HG02852 (cell line): Measurements from ENCODE around the gene SRBD1.

Experiments used
- ATAC-seq: cut with Tn5 transposase; IDR thresholded peaks from one replicate; pipeline ENCODE4 v1.9.1; 2021; ENCODE audit warnings: mild to moderate bottlenecking, moderate library complexity; ENCODE audit not compliant: unreplicated experiment

The SRBD1 gene

DNA sequence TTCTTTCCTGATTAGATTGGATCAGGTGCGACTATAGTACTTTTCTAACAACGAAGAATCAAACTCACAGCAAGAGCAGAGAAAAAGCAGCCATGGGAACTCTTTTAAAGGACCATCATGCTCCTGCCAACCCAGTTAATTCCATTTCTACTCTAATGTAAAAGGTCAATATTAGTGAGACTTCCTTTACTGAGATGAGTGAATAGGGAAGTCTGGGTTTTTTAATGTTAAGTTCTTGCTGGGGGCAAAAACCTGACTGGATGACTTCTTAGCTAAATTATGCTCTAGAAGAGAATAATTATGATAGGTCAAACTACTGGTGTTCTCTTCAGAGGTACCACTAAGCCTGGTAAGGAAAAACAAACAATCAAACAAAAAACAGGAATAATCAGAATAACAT lies 8.4 kb downstream of the SRBD1 start:
- no peak for ATAC-seq

- no peak for ATAC-seq
Observed at GRCh38 chr2:45598545-45598944, 12.5 kb downstream of the SRBD1 start.

DNA sequence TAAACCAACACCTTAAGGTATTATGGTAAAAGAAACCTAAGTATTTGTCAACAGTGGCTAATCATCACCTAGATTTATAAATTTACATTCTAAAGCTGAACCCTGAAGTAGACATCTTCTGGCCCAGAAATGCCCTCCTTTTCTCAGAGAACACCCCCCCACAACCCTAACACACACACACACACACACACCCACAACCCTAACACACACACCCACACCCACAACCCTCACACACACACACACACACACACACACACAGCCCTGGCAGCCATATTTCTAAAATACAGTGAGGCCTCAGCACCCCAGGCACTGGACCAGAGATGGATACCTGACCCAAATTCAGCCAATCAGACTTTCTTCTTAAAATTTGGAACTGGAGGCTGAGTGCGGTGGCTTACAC lies 14.3 kb downstream of the SRBD1 start:
- ATAC-seq = no peak

DNA sequence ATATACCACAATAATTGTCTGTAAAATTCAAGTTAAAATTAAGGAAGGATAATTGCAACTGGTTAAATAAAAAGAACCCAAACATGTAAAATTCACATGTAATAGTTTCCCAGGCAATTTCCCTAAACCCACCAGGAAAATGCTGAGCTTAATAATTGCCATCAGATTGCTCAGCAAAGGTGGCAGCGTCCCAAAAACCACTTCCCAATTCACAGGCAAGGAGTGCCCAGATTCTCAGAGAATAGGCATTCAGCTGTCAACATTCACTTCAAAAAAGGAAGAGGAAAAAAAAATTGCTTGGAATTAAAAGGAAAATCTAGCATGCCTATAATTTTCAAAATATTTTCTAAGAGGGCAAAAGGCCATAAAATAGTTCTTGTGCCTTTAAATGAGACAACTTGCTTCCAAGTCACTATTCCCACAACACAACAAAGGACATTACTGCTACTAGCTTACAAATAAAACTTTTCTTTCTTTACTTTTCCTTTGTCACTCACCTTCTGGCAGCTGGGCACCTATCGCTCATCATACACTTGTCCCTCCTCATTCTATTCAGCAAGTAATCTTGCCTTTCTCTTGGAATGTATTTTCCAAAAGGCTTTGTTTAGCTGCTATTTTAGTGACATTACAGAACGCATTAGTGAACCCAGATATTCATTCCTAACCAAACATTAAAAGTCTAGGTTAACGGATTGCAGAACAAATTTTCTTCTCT lies 15.2 kb downstream of the SRBD1 start:
- no peak for ATAC-seq

- ATAC-seq = no peak
Observed at GRCh38 chr2:45591073-45591472, 20.0 kb downstream of the SRBD1 start.

DNA sequence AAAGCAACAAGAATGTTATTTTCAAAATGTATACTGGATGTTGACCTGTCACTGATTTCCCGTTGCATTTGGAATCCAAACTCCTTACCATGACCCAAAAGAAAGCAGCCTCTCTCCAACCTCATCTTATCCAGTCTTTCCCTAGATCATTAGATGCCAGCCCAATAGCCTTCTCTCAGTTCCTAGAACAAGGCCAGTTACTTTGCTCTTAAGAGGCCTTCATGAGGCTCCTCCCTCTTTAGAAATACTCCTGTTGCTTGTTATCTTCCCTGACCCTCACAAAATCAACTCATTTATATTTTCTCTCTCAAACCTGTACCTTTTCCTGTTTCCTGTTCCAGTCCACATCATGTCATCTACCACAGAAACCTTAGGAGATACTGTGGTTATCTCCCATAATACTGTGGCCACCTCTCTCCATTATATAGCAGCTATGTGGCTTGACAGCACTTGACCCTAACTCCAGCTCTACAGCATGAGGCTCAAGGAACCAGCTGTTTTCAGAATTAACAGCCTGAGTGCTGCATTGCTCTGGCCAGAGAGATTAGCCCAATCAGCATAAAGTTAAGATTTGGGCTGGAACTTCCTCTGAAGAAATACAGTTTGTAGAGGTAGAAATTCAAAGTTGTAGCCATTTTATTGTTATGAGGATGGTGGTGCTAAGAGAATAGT lies 22.8 kb downstream of the SRBD1 start:
- ATAC-seq = no peak

GRCh38 chr2:45586600-45586999 lies 24.5 kb downstream of the SRBD1 start:
- ATAC-seq = no peak

DNA sequence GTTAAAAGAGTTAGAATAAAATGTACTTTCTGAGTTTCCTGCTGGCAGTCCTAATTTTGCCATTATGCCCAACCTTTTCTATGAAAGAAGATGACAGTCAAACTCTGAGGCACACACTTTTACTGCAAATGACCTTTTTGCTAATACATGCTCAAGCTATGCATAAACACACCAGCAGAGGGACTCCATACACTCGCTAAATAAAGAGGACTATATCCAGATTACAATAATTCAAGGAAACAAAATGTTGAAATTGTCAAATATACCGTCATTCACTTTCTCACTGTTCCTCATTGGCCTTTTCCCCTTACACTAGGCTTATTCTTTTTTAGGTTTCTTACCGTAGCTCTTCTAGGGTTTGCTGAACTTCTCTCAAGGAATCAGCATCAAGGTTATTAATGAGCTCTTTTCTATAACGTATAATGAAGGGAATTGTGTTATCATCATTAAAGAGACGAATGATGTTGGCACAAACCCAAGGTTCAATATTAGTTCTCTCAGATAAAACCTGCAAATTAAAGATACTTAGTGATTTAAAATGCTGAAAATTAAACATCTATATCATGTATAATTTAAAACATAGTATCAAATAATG lies 25.7 kb downstream of the SRBD1 start:
- no peak for ATAC-seq

GRCh38 chr2:45583977-45584376 lies 27.1 kb downstream of the SRBD1 start:
- no peak for ATAC-seq

- ATAC-seq = no peak
Observed at GRCh38 chr2:45582522-45582921, 28.5 kb downstream of the SRBD1 start.

DNA sequence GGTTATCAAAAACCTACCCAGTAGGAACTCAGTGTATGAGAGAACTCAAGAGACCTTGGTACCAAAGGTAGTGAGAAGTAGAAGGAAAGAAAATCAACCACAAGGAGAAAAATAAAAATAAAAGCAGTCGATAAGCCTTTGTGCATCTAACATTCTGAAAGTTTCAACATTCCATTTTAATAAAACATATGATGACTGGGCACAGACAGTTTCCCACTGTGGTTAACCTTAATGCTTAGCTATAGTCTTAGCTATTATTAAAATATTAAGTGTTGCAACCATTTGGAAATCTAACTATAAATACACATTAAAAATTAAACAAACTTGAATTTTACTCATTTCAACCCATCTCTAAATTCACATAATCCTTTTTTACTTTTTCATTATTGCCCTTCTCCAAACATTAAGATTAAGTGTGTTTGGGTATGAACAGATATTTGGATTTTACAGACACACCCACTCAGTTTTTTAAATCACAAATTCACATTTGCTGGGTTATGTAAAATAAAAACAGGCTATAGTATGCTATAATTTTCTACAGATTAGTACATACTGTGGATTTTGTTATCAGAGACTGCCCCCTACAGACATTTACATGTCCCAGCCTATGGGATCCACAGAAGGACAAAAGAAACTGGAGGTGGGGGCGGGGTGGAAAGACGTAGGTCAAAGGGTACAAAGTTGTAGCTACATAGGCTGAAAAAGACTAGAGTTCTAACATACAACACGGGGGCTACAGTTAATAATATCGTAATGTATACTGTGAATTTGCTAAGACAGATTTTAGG lies 32.8 kb downstream of the SRBD1 start:
- no peak for ATAC-seq

- ATAC-seq = no peak
Observed at GRCh38 chr2:45577441-45577840, 33.6 kb downstream of the SRBD1 start.

DNA sequence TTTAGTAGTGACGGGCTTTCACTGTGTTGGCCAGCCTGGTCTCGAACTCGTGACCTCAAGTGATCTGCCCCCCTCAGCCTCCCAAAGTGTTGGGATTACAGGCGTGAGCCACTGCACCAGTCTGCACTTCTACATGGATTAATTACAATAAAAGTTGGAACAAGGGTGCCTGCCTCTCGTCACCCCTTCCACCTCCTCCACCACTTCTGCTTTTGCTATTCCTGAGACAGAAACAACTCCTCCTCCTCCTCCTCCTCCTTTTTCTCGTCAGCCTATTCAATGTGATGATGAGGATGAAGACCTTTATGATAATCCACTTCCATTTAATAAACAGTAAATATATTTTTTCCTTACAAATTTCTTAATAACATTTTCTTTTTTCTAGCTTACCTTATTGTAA lies 35.2 kb downstream of the SRBD1 start:
- no peak for ATAC-seq

- ATAC-seq = no peak
Observed at GRCh38 chr2:45572979-45573378, 38.1 kb downstream of the SRBD1 start.

- ATAC-seq = no peak
Observed at GRCh38 chr2:45571940-45572339, 39.1 kb downstream of the SRBD1 start.

DNA sequence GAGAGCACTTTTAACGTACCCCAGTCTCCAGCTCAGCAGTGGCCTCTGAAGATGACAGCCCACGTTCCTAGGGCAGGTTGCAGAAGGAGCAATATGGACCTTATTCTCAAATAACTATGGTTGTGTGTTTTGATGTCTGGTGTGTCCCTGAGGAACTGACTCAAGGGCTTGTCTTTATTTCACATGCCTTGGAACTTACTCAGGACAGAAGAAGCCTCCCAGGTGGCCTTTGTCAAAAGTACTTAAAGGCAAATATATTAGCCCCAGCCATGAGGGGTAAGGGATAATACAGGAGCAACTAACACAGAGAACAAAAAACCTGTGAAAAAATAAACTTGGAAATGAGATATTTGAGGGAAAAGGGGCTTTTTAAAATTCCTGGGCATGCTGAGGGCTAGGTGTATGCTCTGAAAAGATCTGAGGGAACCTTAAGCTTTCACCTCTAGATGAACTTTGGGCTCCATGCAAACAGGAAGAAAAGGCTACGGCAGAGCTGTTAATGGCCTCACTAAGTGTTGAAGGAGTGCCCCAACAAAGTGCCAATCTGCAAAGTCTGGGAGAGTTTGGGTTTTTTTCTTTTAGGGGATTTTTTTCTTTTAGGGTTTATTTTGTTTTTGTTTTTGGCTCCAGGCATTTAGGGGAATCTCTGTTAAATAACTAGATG lies 40.3 kb downstream of the SRBD1 start:
- ATAC-seq = no peak

DNA sequence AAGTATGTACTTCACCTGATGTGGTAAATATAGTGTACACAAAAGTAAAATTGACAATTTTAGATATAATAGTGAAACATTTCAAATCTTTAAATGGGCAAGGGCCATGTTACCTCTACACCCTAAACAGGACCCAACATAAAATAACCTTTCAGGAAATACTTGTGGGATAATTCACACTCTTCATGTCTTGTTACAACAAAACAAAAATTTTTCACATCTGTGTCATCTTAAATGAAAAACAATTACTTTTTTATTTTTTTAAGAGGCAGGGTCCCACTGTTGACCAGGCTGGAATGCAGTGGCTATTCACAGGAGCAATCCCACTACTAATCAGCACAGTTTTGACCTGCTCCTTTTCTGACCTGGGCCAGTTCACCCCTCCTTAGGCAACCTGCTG lies 42.1 kb downstream of the SRBD1 start:
- no peak for ATAC-seq

DNA sequence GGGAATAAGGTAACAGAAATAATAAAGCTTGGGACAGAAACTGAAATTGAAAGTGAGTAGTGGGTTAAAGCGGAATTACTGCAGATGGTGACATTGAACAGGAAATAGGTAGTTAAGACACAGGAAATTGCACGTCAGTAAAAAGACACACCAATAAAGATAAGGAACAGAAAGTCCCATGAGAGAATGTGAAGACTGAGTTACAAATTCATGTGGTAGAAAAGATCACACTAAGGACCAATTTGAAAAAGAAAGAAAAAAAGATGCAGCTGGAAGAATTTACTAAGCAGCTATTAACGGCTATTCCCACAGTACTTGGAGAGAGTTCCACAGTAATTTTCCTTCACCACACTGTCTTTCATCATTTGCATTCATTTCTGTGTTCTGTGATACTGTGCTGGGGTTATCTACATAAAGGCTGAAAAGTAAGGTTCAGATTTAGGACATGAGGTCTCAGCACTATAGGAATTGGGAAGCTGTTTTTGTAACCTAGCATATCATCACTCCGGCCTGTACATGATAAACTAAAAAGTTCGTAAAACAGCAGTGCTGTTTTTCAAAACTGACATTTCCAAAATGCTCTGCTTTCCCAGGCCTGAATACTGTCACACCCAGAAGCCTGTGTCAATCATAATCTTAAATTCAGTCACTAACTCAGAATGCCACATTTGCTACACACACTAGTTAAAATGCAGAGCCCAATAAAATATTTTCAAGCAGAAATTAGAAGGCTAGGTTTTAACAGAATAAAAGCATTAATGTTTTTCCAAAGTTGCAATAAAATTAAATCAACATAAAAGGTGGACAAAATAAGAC lies 42.9 kb downstream of the SRBD1 start:
- ATAC-seq = peak; percentile 98

GRCh38 chr2:45567288-45567963 lies 43.6 kb downstream of the SRBD1 start:
- ATAC-seq = peak; percentile 3

- no peak for ATAC-seq
Observed at GRCh38 chr2:45559436-45559835, 51.6 kb downstream of the SRBD1 start.
